Astrocyte of the spinal cord (primary cell): ENCODE measurements around the gene NUDT15.
A peak's percentile ranks its signal among the peaks of the same experiment; 100 is the strongest.

ENCODE experiments used
- DNase-seq: peaks from one replicate; pipeline ENCODE4 v3.0.0; 2011; ENCODE audit warnings: low read depth, low spot score
- H3K4me3 ChIP-seq: 2 replicates; pipeline ENCODE4 v1.5.1; 2011; ENCODE audit warnings: low read depth, mild to moderate bottlenecking, low read length, moderate library complexity
- in situ Hi-C: cut with HindIII; loops from 2 replicates; pipeline ENCODE4 v1.10.0; 2017; ENCODE audit warnings: low sequenced_read_pairs
- TF ChIP-seq, protein P1 (sequence below): IDR thresholded peaks from 2 replicates; pipeline ENCODE4 v1.5.1; 2012; ENCODE audit warnings: low read depth, mild to moderate bottlenecking, low read length, inconsistent platforms

NUDT15 gene

GRCh38 chr13:48037346-48038173 is at the start of gene NUDT15:
Gene NUDT15 (plus strand): TSS chr13:48037726. CDS start chr13:48037747, 21 bp downstream.
- TF ChIP-seq, protein P1, sequence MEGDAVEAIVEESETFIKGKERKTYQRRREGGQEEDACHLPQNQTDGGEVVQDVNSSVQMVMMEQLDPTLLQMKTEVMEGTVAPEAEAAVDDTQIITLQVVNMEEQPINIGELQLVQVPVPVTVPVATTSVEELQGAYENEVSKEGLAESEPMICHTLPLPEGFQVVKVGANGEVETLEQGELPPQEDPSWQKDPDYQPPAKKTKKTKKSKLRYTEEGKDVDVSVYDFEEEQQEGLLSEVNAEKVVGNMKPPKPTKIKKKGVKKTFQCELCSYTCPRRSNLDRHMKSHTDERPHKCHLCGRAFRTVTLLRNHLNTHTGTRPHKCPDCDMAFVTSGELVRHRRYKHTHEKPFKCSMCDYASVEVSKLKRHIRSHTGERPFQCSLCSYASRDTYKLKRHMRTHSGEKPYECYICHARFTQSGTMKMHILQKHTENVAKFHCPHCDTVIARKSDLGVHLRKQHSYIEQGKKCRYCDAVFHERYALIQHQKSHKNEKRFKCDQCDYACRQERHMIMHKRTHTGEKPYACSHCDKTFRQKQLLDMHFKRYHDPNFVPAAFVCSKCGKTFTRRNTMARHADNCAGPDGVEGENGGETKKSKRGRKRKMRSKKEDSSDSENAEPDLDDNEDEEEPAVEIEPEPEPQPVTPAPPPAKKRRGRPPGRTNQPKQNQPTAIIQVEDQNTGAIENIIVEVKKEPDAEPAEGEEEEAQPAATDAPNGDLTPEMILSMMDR: peak; percentile 99
- in situ Hi-C loops: no loop called here
- DNase-seq: peak; percentile 97
- H3K4me3 ChIP-seq: peak within 1 kb of the TSS; percentile 74

DNA sequence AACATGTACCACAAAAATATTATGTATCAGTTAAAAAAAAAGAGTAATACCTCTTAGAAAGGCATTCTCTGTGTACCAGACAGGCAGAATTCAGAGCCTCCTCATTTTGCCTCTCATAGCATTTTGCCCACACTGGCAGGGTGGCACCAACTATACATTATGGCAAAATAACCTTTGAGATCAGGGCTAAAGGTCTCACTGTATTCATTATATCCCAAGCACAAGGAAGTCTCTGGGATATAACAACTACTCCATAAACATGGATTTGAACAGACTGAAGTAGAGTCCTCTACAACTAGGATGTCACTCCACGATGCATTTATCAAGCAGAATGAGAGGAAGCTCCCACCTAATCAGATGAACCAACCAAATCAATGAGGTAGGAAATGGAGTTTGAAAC is 47.1 kb upstream of the NUDT15 start:
- in situ Hi-C loops: no loop called here
- no peak overlapping the region for H3K4me3 ChIP-seq
- TF ChIP-seq, protein P1: no peak
- DNase-seq: no peak

DNA sequence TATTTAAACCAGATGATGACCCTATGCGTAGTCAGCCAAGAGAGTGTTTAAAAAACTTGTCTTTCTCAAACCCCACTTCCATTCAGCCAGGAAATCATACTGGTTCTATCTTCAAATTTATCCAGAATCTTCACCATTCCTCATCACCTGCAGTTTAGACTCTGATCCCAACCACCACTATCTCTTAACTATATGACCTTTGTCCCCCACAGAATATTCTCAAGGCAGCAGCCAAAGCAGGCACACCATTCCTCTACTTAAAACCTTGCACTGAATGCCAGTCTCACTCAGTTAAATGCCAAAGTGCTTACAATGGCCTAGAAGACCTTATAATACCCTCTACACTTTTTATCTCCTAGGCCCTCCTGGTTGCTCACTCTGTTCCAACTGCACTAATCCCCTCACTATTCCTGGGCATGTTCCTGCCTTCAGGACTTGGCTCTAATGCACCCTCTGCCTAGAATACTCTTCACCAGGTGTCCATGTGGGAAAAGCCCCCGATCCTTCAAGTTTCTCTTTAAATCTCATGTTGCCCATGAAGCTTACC is 46.5 kb upstream of the NUDT15 start:
- in situ Hi-C loops: no loop called here
- no peak for DNase-seq
- TF ChIP-seq, protein P1: no peak
- no peak overlapping the region for H3K4me3 ChIP-seq

- TF ChIP-seq, protein P1: no peak
- H3K4me3 ChIP-seq: no peak overlapping the region
- in situ Hi-C loops: no loop called here
- DNase-seq: no peak
Observed at GRCh38 chr13:47991859-47992258, 45.7 kb upstream of the NUDT15 start.

DNA sequence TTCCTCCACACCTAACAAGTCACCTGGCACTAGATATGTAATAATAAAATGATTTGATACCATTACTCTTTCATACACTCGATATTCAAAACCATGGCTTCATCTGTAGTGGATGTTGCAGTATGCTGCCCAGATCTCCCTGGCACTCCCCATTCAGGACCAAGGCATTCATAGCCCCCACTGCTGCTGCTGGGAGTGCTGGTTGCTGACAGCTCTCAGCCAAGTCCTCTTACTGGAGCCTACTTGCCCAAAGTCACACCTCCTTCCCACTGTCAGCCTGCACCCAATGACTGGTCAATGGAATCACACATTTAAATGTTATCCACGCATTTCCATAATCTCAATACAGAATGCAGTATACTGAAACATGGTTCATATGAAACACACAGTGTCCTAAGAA is 40.1 kb upstream of the NUDT15 start:
- in situ Hi-C loops: no loop called here
- TF ChIP-seq, protein P1: no peak
- no peak overlapping the region for H3K4me3 ChIP-seq
- DNase-seq: no peak

DNA sequence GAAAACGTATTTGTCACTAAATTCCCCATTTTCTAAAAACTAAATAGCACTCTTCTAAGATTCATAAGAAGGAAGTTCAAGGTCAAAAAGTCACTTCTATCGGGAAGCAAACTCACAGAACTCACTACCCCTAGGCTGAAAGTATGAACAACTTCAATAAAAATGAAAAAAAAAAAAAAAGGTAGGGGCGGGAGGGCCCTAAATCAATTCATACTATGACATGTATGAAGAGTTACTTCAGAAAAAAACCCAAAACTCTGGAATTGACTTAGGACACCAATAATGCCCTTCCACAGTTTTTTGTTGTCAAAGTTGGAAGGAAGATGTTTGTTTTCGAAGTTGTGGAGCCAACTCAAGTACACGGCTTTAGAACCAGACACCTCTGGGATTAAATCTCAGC is 37.6 kb upstream of the NUDT15 start:
- TF ChIP-seq, protein P1: no peak
- DNase-seq: no peak
- H3K4me3 ChIP-seq: peak overlapping the region; percentile 100
- in situ Hi-C loops: no loop called here
